GM12873 (cell line): ENCODE results near the gene C11orf97.

Source experiments
- CTCF ChIP-seq: IDR thresholded peaks from 2 replicates; pipeline ENCODE4 v1.5.1; 2012; ENCODE audit warnings: low read depth, mild to moderate bottlenecking, moderate library complexity, low read length, control low read depth; ENCODE audit not compliant: insufficient read depth; ENCODE audit errors: missing control alignments

C11orf97 gene

GRCh38 chr11:94526645-94527438, 14.6 kb downstream of the C11orf97 start:
- no peak for TF ChIP-seq CTCF

GRCh38 chr11:94528551-94528950, 16.3 kb downstream of the C11orf97 start:
- no peak for TF ChIP-seq CTCF

GRCh38 chr11:94532211-94532610, 19.9 kb downstream of the C11orf97 start:
- TF ChIP-seq CTCF, result no peak

GRCh38 chr11:94533206-94533605, 20.9 kb downstream of the C11orf97 start:
- TF ChIP-seq CTCF, result no peak

- TF ChIP-seq CTCF, result no peak
Observed at GRCh38 chr11:94533696-94534630, 21.7 kb downstream of the C11orf97 start.

- no peak for TF ChIP-seq CTCF
Observed at GRCh38 chr11:94536386-94536785, 24.1 kb downstream of the C11orf97 start.

GRCh38 chr11:94537031-94537600, 24.9 kb downstream of the C11orf97 start:
- TF ChIP-seq CTCF, result no peak
